A549 (cell line): ENCODE measurements around the gene LSM7.

Experiments
- CHD4 ChIP-seq: fragments of 200-600 bp; sonication (generic); IDR thresholded peaks from 2 replicates; pipeline ENCODE4 v1.6.1; 2016; ENCODE audit warnings: antibody characterized with exemption, mild to moderate bottlenecking, borderline replicate concordance
- CTCF ChIP-seq: fragments of >200 bp; sonication (Bioruptor Twin); formaldehyde crosslinking; IDR thresholded peaks from 3 replicates; pipeline ENCODE4 v1.5.1; 2016
- EP300 ChIP-seq, 2 experiments: fragments of >200 bp; sonication (Bioruptor Twin); formaldehyde crosslinking; IDR thresholded peaks; 2 replicates in 1 of 2; 3 replicates in 1 of 2; pipeline ENCODE4 v1.6.1; 2016 to 2017
- HMGXB4 ChIP-seq: fragments of 250-450 bp; sonication (Bioruptor Pico); IDR thresholded peaks from 2 replicates; pipeline ENCODE4 v1.5.0; 2021; ENCODE audit warnings: mild to moderate bottlenecking, moderate library complexity, borderline replicate concordance
- JUN ChIP-seq, 2 experiments: fragments of >200 bp; sonication (Bioruptor Twin); formaldehyde crosslinking; IDR thresholded peaks; 2 replicates in 1 of 2; 3 replicates in 1 of 2; pipeline ENCODE4 v1.6.1; 2016 to 2017
- MYC ChIP-seq: IDR thresholded peaks from 2 replicates; pipeline ENCODE4 v1.6.1; 2012; ENCODE audit warnings: mild to moderate bottlenecking, inconsistent platforms, low read length, improper control_type of control experiment, borderline replicate concordance
- PHF8 ChIP-seq: fragments of 200-600 bp; sonication (generic); IDR thresholded peaks from 2 replicates; pipeline ENCODE4 v1.6.1; 2016; ENCODE audit warnings: low read depth, mild to moderate bottlenecking, antibody characterized with exemption, moderate library complexity, borderline replicate concordance
- POLR2A ChIP-seq: IDR thresholded peaks from 2 replicates; pipeline ENCODE4 v1.6.1; 2012; ENCODE audit warnings: mild to moderate bottlenecking, low read length
- RARB ChIP-seq: fragments of 250-450 bp; sonication (Bioruptor Pico); IDR thresholded peaks from 2 replicates; pipeline ENCODE4 v1.8.0; 2021; ENCODE audit warnings: mild to moderate bottlenecking, moderate library complexity
- REST ChIP-seq: fragments of 200-600 bp; sonication (generic); IDR thresholded peaks from 2 replicates; pipeline ENCODE4 v1.6.1; 2016; ENCODE audit warnings: antibody characterized with exemption, mild to moderate bottlenecking, moderate library complexity
- ZFP36 ChIP-seq: fragments of 450-650 bp; IDR thresholded peaks from 2 replicates; pipeline ENCODE4 v1.6.1; 2014; ENCODE audit warnings: borderline replicate concordance; ENCODE audit not compliant: partially characterized antibody

DNA sequence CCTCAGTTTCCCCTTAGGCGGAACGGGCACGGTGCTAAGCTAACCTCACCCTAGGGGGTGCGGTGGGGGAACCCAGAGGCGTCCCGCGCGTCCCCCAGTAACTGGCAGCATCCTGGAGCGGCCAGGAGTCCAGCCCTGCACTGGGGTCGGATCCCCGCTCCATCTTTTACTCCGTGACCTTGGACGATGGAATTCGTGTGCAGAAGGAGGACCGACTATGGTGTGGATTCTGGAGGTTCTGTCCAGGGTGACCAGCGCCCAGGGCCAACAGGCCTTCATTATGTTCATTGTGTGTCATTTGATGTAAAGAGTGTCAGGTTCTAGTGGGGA lies 728 bp upstream of the LSM7 start:
- no peak for TF ChIP-seq MYC
- TF ChIP-seq PHF8, result no peak
- no peak for TF ChIP-seq CTCF
- no peak for TF ChIP-seq ZFP36
- TF ChIP-seq JUN (IDR thresholded peaks at IDR 0.05), result no peak
- no peak for TF ChIP-seq RARB (CRISPR knock-in tag)
- TF ChIP-seq HMGXB4, result no peak
- no peak for TF ChIP-seq REST
- TF ChIP-seq EP300 (IDR thresholded peaks at IDR 0.05), result no peak
- TF ChIP-seq CHD4, result no peak
- TF ChIP-seq POLR2A, result no peak
